ENCODE results near the gene FGF16. TPM values are rescaled to one million over a fixed set of nuclear protein-coding genes. Genes with fewer than 3 reads are reported as not detected.

The FGF16 gene
- total RNA-seq, 1 donor from 2014 or later = not detected

DNA sequence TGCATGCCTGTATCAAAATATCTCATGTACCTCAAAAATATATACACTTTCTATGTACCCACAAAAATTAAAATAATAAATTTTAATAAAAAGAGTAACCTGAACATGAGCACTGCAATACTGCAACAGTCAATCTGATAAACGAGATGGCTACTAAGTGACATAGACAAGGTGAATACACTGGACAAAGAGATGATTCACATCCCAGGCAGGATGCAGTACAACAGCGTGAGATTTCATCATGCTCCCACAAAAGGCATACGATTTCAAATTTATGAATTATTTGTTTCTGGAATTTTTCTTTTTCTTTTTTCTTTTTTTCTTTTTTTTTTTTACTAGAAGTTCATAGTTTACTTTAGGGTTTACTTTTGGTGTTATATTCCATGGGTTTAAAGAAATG lies 12.2 kb upstream of the FGF16 start:
- Mint-ChIP-seq H3K4me3 (ENCODE audit: unreplicated experiment) (no peak overlapping the region), H3K4me1 (ENCODE audit: low read depth, unreplicated experiment) (peaks cover 6% of the 10 kb centered on the region), H3K27me3 (ENCODE audit: low read depth, unreplicated experiment) (no peaks in the 10 kb centered on the region), H3K36me3 (ENCODE audit: low read depth, unreplicated experiment) (no peaks in the 10 kb centered on the region), H3K9me3 (ENCODE audit: unreplicated experiment) (no peaks in the 10 kb centered on the region), H3K27ac (ENCODE audit: unreplicated experiment) (no peak overlapping the region)
- Histone ChIP-seq H3K4me1 (ENCODE audit: insufficient read depth, low read length) (peaks cover 2% of the 10 kb centered on the region), H3K9ac (ENCODE audit: low read length) (no peak overlapping the region), H3K27me3 (ENCODE audit: insufficient read depth, low read length) (no peaks in the 10 kb centered on the region), H3K36me3 (ENCODE audit: insufficient read depth, low read length) (no peaks in the 10 kb centered on the region), H3K4me3 (ENCODE audit: insufficient read depth, low read depth, low read length) (no peak overlapping the region), H3K9me3 (ENCODE audit: insufficient read depth, low read depth, low read length) (no peaks in the 10 kb centered on the region), H3K4me2 (ENCODE audit: low read length) (no peak overlapping the region), H2AFZ (ENCODE audit: low read depth, low read length) (no peak overlapping the region), H4K20me1 (ENCODE audit: insufficient read depth, low read length) (no peaks in the 10 kb centered on the region), H3K79me2 (ENCODE audit: insufficient read depth, low read length) (no peaks in the 10 kb centered on the region), H3K27ac (ENCODE audit: low read depth, low read length) (no peak overlapping the region)
- no peak for FAIRE-seq
- no peak for TF ChIP-seq EZH2 (IDR thresholded peaks at IDR 0.05; ENCODE audit: insufficient read depth, low read length)
- TF ChIP-seq, protein P1, sequence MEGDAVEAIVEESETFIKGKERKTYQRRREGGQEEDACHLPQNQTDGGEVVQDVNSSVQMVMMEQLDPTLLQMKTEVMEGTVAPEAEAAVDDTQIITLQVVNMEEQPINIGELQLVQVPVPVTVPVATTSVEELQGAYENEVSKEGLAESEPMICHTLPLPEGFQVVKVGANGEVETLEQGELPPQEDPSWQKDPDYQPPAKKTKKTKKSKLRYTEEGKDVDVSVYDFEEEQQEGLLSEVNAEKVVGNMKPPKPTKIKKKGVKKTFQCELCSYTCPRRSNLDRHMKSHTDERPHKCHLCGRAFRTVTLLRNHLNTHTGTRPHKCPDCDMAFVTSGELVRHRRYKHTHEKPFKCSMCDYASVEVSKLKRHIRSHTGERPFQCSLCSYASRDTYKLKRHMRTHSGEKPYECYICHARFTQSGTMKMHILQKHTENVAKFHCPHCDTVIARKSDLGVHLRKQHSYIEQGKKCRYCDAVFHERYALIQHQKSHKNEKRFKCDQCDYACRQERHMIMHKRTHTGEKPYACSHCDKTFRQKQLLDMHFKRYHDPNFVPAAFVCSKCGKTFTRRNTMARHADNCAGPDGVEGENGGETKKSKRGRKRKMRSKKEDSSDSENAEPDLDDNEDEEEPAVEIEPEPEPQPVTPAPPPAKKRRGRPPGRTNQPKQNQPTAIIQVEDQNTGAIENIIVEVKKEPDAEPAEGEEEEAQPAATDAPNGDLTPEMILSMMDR (IDR thresholded peaks at IDR 0.05; ENCODE audit: insufficient read depth, low read depth, low read length) = no peak
- no peak for DNase-seq (ENCODE audit: low read depth)

DNA sequence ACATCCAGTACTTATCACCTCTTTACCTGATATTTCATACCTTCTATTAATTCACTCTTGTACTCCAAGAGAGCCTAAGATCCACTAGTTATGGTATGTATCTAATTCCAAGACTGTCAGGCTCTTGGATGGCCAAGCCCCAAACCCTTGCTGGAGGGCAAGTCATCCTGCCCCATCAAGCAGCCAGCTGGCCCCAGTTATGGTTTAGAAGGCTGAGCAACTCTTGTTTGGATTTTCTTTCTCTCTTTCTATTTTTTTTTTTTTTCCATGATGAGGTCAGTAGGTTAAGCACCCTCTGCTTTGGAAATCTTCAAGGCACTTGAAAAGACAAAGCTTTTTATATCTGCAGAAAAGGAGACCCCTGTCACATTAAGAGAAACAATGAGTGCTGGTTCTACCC lies 10.9 kb upstream of the FGF16 start:
- H3K4me3 ChIP-seq (ENCODE audit: insufficient read depth, low read depth, low read length) = no peak overlapping the region
- H3K27me3 Mint-ChIP-seq (ENCODE audit: low read depth, unreplicated experiment) = no peaks in the 10 kb centered on the region
- no peak overlapping the region for H3K9ac ChIP-seq (ENCODE audit: low read length)
- H3K27ac Mint-ChIP-seq (ENCODE audit: unreplicated experiment) = no peak overlapping the region
- peak overlapping the region; percentile 5 for H3K4me2 ChIP-seq (ENCODE audit: low read length)
- H3K9me3 Mint-ChIP-seq (ENCODE audit: unreplicated experiment) = no peaks in the 10 kb centered on the region
- H3K9me3 ChIP-seq (ENCODE audit: insufficient read depth, low read depth, low read length) = no peaks in the 10 kb centered on the region
- TF ChIP-seq, protein P1 (IDR thresholded peaks at IDR 0.05; ENCODE audit: insufficient read depth, low read depth, low read length) = no peak
- no peak for TF ChIP-seq EZH2 (IDR thresholded peaks at IDR 0.05; ENCODE audit: insufficient read depth, low read length)
- no peaks in the 10 kb centered on the region for H3K36me3 ChIP-seq (ENCODE audit: insufficient read depth, low read length)
- no peaks in the 10 kb centered on the region for H3K79me2 ChIP-seq (ENCODE audit: insufficient read depth, low read length)
- no peak for DNase-seq (ENCODE audit: low read depth)
- peak overlapping the region; percentile 26 for H3K27ac ChIP-seq (ENCODE audit: low read depth, low read length)
- H3K4me1 Mint-ChIP-seq (ENCODE audit: low read depth, unreplicated experiment) = peaks cover 9% of the 10 kb centered on the region
- FAIRE-seq = no peak
- H3K4me3 Mint-ChIP-seq (ENCODE audit: unreplicated experiment) = no peak overlapping the region
- H4K20me1 ChIP-seq (ENCODE audit: insufficient read depth, low read length) = no peaks in the 10 kb centered on the region
- H2AFZ ChIP-seq (ENCODE audit: low read depth, low read length) = no peak overlapping the region
- peaks cover 11% of the 10 kb centered on the region for H3K4me1 ChIP-seq (ENCODE audit: insufficient read depth, low read length)
- no peaks in the 10 kb centered on the region for H3K36me3 Mint-ChIP-seq (ENCODE audit: low read depth, unreplicated experiment)
- no peaks in the 10 kb centered on the region for H3K27me3 ChIP-seq (ENCODE audit: insufficient read depth, low read length)

DNA sequence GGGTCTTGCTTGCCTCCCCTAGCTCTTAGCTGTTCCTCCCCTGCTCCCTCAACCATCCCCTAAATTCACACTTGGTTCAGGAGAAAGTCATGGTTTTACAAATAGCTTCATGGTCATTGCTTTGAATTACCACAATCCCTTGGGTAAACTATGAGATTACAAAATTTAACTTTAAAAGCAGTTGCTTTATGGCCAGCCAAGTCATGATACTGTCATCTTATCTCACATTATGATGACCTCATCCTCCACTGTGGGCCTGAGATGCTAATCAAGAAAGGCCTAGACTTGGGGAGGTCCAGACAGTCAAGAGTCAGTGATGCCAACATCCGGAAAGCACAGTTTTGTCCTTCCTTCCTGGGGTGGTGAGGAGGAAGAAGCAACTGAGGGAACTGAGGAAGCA lies 10.5 kb upstream of the FGF16 start:
- TF ChIP-seq, protein P1 (IDR thresholded peaks at IDR 0.05; ENCODE audit: insufficient read depth, low read depth, low read length) = no peak
- no peak for TF ChIP-seq EZH2 (IDR thresholded peaks at IDR 0.05; ENCODE audit: insufficient read depth, low read length)
- no peak for FAIRE-seq

More for the DNA sequence above, 10.5 kb upstream of the FGF16 start:
- H3K4me3 ChIP-seq (ENCODE audit: insufficient read depth, low read depth, low read length) = no peak overlapping the region
- H4K20me1 ChIP-seq (ENCODE audit: insufficient read depth, low read length) = no peaks in the 10 kb centered on the region
- H3K9ac ChIP-seq (ENCODE audit: low read length) = no peak overlapping the region
- H3K4me2 ChIP-seq (ENCODE audit: low read length) = peak overlapping the region; percentile 5
- Mint-ChIP-seq H3K4me1 (ENCODE audit: low read depth, unreplicated experiment) (peaks cover 12% of the 10 kb centered on the region), H3K27ac (ENCODE audit: unreplicated experiment) (no peak overlapping the region), H3K4me3 (ENCODE audit: unreplicated experiment) (no peak overlapping the region), H3K36me3 (ENCODE audit: low read depth, unreplicated experiment) (no peaks in the 10 kb centered on the region), H3K9me3 (ENCODE audit: unreplicated experiment) (no peaks in the 10 kb centered on the region), H3K27me3 (ENCODE audit: low read depth, unreplicated experiment) (no peaks in the 10 kb centered on the region)
- peak; percentile 53 for DNase-seq (ENCODE audit: low read depth)
- H3K9me3 ChIP-seq (ENCODE audit: insufficient read depth, low read depth, low read length) = no peaks in the 10 kb centered on the region
- H3K36me3 ChIP-seq (ENCODE audit: insufficient read depth, low read length) = no peaks in the 10 kb centered on the region
- no peaks in the 10 kb centered on the region for H3K79me2 ChIP-seq (ENCODE audit: insufficient read depth, low read length)
- H2AFZ ChIP-seq (ENCODE audit: low read depth, low read length) = no peak overlapping the region
- H3K27ac ChIP-seq (ENCODE audit: low read depth, low read length) = peak overlapping the region; percentile 26
- peaks cover 15% of the 10 kb centered on the region for H3K4me1 ChIP-seq (ENCODE audit: insufficient read depth, low read length)
- H3K27me3 ChIP-seq (ENCODE audit: insufficient read depth, low read length) = no peaks in the 10 kb centered on the region

Data from astrocyte (in vitro differentiated cells and primary cell).